HUES48 (cell line): Measurements from ENCODE around the gene UNC5A.

Experiments used
- H3K27ac ChIP-seq: one replicate; pipeline ENCODE4 v1.7.0; 2013; ENCODE audit warnings: low read depth, low read length, inconsistent platforms
- H3K27me3 ChIP-seq: 2 replicates; pipeline ENCODE4 v1.6.1; 2013; ENCODE audit warnings: mild to moderate bottlenecking, low read length; ENCODE audit not compliant: control insufficient read depth, insufficient read depth
- H3K36me3 ChIP-seq: 2 replicates; pipeline ENCODE4 v1.6.1; 2013; ENCODE audit warnings: low read length; ENCODE audit not compliant: control insufficient read depth, insufficient read depth
- H3K4me1 ChIP-seq: 2 replicates; pipeline ENCODE4 v1.6.1; 2013; ENCODE audit warnings: mild to moderate bottlenecking, low read length; ENCODE audit not compliant: control insufficient read depth, insufficient read depth
- H3K4me3 ChIP-seq: 2 replicates; pipeline ENCODE4 v1.5.1; 2013; ENCODE audit warnings: mild to moderate bottlenecking, low read depth, low read length
- H3K9ac ChIP-seq: 2 replicates; pipeline ENCODE4 v1.6.1; 2013; ENCODE audit warnings: mild to moderate bottlenecking, low read depth, low read length, moderate library complexity
- H3K9me3 ChIP-seq: 2 replicates; pipeline ENCODE4 v1.6.1; 2013; ENCODE audit warnings: low read length; ENCODE audit not compliant: control insufficient read depth, insufficient read depth

UNC5A gene

GRCh38 chr5:176883700-176884570 lies 73.6 kb downstream of the UNC5A start:
- H3K4me3 ChIP-seq, result no peak overlapping the region
- no peak overlapping the region for H3K27ac ChIP-seq
- H3K4me1 ChIP-seq, result no peaks in the 10 kb centered on the region
- no peaks in the 10 kb centered on the region for H3K27me3 ChIP-seq
- no peaks in the 10 kb centered on the region for H3K9me3 ChIP-seq
- no peaks in the 10 kb centered on the region for H3K36me3 ChIP-seq
- no peak overlapping the region for H3K9ac ChIP-seq

- Histone ChIP-seq H3K27ac (no peak overlapping the region), H3K4me1 (no peaks in the 10 kb centered on the region), H3K9ac (no peak overlapping the region), H3K9me3 (no peaks in the 10 kb centered on the region), H3K4me3 (no peak overlapping the region), H3K27me3 (no peaks in the 10 kb centered on the region), H3K36me3 (no peaks in the 10 kb centered on the region)
Measured at GRCh38 chr5:176884571-176884890, 74.2 kb downstream of the UNC5A start.

GRCh38 chr5:176886336-176887251 lies 76.2 kb downstream of the UNC5A start:
- H3K4me1 ChIP-seq, result no peaks in the 10 kb centered on the region
- H3K9ac ChIP-seq, result no peak overlapping the region
- no peaks in the 10 kb centered on the region for H3K36me3 ChIP-seq
- H3K9me3 ChIP-seq, result no peaks in the 10 kb centered on the region
- H3K27me3 ChIP-seq, result no peaks in the 10 kb centered on the region
- no peak overlapping the region for H3K4me3 ChIP-seq
- H3K27ac ChIP-seq, result no peak overlapping the region

GRCh38 chr5:176887252-176887849 lies 77.0 kb downstream of the UNC5A start:
- H3K27ac ChIP-seq, result no peak overlapping the region
- no peaks in the 10 kb centered on the region for H3K4me1 ChIP-seq
- no peaks in the 10 kb centered on the region for H3K36me3 ChIP-seq
- no peaks in the 10 kb centered on the region for H3K9me3 ChIP-seq
- no peak overlapping the region for H3K4me3 ChIP-seq
- H3K9ac ChIP-seq, result no peak overlapping the region
- no peaks in the 10 kb centered on the region for H3K27me3 ChIP-seq

GRCh38 chr5:176888016-176888864 lies 77.9 kb downstream of the UNC5A start:
- no peaks in the 10 kb centered on the region for H3K4me1 ChIP-seq
- no peak overlapping the region for H3K27ac ChIP-seq
- H3K36me3 ChIP-seq, result no peaks in the 10 kb centered on the region
- H3K4me3 ChIP-seq, result no peak overlapping the region
- no peak overlapping the region for H3K9ac ChIP-seq
- H3K9me3 ChIP-seq, result no peaks in the 10 kb centered on the region
- H3K27me3 ChIP-seq, result no peaks in the 10 kb centered on the region

- no peaks in the 10 kb centered on the region for H3K4me1 ChIP-seq
- H3K27me3 ChIP-seq, result no peaks in the 10 kb centered on the region
- no peaks in the 10 kb centered on the region for H3K36me3 ChIP-seq
- H3K4me3 ChIP-seq, result no peak overlapping the region
- no peak overlapping the region for H3K9ac ChIP-seq
- no peaks in the 10 kb centered on the region for H3K9me3 ChIP-seq
- no peak overlapping the region for H3K27ac ChIP-seq
Measured at GRCh38 chr5:176888865-176889165, 78.5 kb downstream of the UNC5A start.

- H3K27ac ChIP-seq, result no peak overlapping the region
- H3K4me3 ChIP-seq, result no peak overlapping the region
- H3K9me3 ChIP-seq, result no peaks in the 10 kb centered on the region
- no peaks in the 10 kb centered on the region for H3K4me1 ChIP-seq
- no peak overlapping the region for H3K9ac ChIP-seq
- H3K27me3 ChIP-seq, result no peaks in the 10 kb centered on the region
- H3K36me3 ChIP-seq, result no peaks in the 10 kb centered on the region
Measured at GRCh38 chr5:176889321-176890280, 79.2 kb downstream of the UNC5A start.

GRCh38 chr5:176890455-176891330 lies 80.3 kb downstream of the UNC5A start:
- no peaks in the 10 kb centered on the region for H3K9me3 ChIP-seq
- no peaks in the 10 kb centered on the region for H3K27me3 ChIP-seq
- no peaks in the 10 kb centered on the region for H3K4me1 ChIP-seq
- H3K9ac ChIP-seq, result no peak overlapping the region
- H3K4me3 ChIP-seq, result no peak overlapping the region
- H3K36me3 ChIP-seq, result no peaks in the 10 kb centered on the region
- H3K27ac ChIP-seq, result no peak overlapping the region

GRCh38 chr5:176891331-176891958 lies 81.1 kb downstream of the UNC5A start:
- Histone ChIP-seq H3K27me3 (no peaks in the 10 kb centered on the region), H3K4me3 (no peak overlapping the region), H3K4me1 (no peaks in the 10 kb centered on the region), H3K36me3 (no peaks in the 10 kb centered on the region), H3K9ac (no peak overlapping the region), H3K9me3 (no peaks in the 10 kb centered on the region), H3K27ac (no peak overlapping the region)
